Psoas muscle (tissue), 8 donors: Measurements from ENCODE around the gene HFM1. TPM values are rescaled to one million over a fixed set of nuclear protein-coding genes. Genes with fewer than 3 reads are reported as not detected.
"Not testable (repeated sequence)": the region's sequence is repeated elsewhere in the genome, so short reads cannot be mapped to it uniquely, and the experiment has no call there.

Experiments
- ATAC-seq, 4 donors: fragments of 200-7000 bp; cut with Tn5 transposase; one replicate each; pipeline ENCODE4 v1.9.1; 2020; ENCODE audit warnings: moderate library complexity in 3 of 4, mild to moderate bottlenecking in 2 of 4
- DNase-seq, 2 donors: peaks; one replicate each; pipeline ENCODE4 v3.0.0-alpha.2; 2020
- H3K27ac ChIP-seq: fragments of 200-600 bp; one replicate; pipeline ENCODE4 v1.8.0; 2022
- H3K27me3 ChIP-seq, 3 donors: fragments of 200-600 bp in 1 of 3; one replicate each; pipeline versions ENCODE4 v1.6.1 to v1.8.0; 2013 to 2022; ENCODE audit warnings: low read length in 2 of 3, mild to moderate bottlenecking in 2 of 3, moderate library complexity in 1 of 3; ENCODE audit not compliant: insufficient read depth in 3 of 3
- H3K36me3 ChIP-seq, 2 donors: fragments of 200-600 bp in 1 of 2; one replicate each; pipeline versions ENCODE4 v1.6.1 to v1.8.0; 2013 to 2022; ENCODE audit warnings: low read depth in 1 of 2, mild to moderate bottlenecking in 1 of 2, moderate library complexity in 1 of 2; ENCODE audit not compliant: insufficient read depth in 1 of 2
- H3K4me1 ChIP-seq: fragments of 200-600 bp; one replicate; pipeline ENCODE4 v1.8.0; 2022
- H3K4me3 ChIP-seq: fragments of 200-600 bp; one replicate; pipeline ENCODE4 v1.8.0; 2022; ENCODE audit warnings: mild to moderate bottlenecking
- H3K9me3 ChIP-seq: fragments of 200-600 bp; one replicate; pipeline ENCODE4 v1.8.0; 2022
- CTCF ChIP-seq: fragments of 200-600 bp; IDR thresholded peaks from one replicate; pipeline ENCODE4 v1.8.0; 2022; ENCODE audit warnings: antibody characterized with exemption
- WGBS, 3 donors: extraction: QIAGEN DNeasy Blood & Tissue Kit; methylation state at CpG; one replicate each; pipeline versions ENCODE4 v1.1.6 to v1.1.7; 2013; 5-methylcytosine and 5-hydroxymethylcytosine counted together
- intact Hi-C, 2 donors: fragments of 100-400 bp; cut with DNase I; formaldehyde crosslinking; loops; one replicate each; pipeline versions ENCODE4 v1.11.0 to v1.14.2; 2022
- polyA plus RNA-seq, 3 donors: library from polyadenylated mRNA; stranded (reverse); fragments of 200-250 nt; gene quantifications; one replicate each; pipeline ENCODE4 v1.2.3, GENCODE V29; 2013
- total RNA-seq, 4 donors: library from RNA; stranded (reverse); fragmentation: NEBNext Ultra II Directional in 2 of 4; extraction: Animal tissue kit (Norgen Biotek cat#: 25700) in 2 of 4; gene quantifications; one replicate each; pipeline versions ENCODE4 v1.2.1 to v1.2.4, GENCODE V29; 2021 to 2023
- donor health status: healthy with polysubstance abuse.
- donor health status: DM: no; HTN: no; CAD: no; lungs with moderate emphysema.
- donor health status: Bipolar disorder and iron deficiency.
- donor health status: healthy.
- donor health status: DM: yes; HTN: yes; CAD: no.
- donor health status: DM: no; HTN: no; CAD: no.
- donor health status: DM: no; HTN: no; CAD: no.
- donor health status: DM: yes; HTN: yes; CAD: no.

Gene HFM1
- total and polyA plus RNA-seq, 7 donors: 0.08 to 3.1 (median 1.3) TPM

GRCh38 chr1:91381844-91382243 lies 22.8 kb downstream of the HFM1 start:
- intact Hi-C loops: no loop called here
- WGBS, 3 donors: 77 to 88% (median 81%) methylated on average over 3 of the region's 3 CpGs
- no peaks in the 10 kb centered on the region for H3K27me3 ChIP-seq
- ATAC-seq: peak in 1 of 4 donors; percentile 25
- H3K9me3 ChIP-seq: no peaks in the 10 kb centered on the region
- H3K27ac ChIP-seq: no peak overlapping the region
- no peak for DNase-seq
- no peak for TF ChIP-seq CTCF
- H3K4me3 ChIP-seq: no peak overlapping the region
- no peaks in the 10 kb centered on the region for H3K4me1 ChIP-seq
- H3K36me3 ChIP-seq: no peaks in the 10 kb centered on the region

GRCh38 chr1:91374086-91374485 lies 30.6 kb downstream of the HFM1 start:
- DNase-seq: no peak
- Histone ChIP-seq H3K27ac (no peak overlapping the region), H3K9me3 (no peaks in the 10 kb centered on the region), H3K4me1 (no peaks in the 10 kb centered on the region), H3K27me3 (no peaks in the 10 kb centered on the region), H3K36me3 (peaks cover 0 to 28% of the 10 kb centered on the region in 2 donors), H3K4me3 (no peak overlapping the region)
- 29 to 63% (median 55%) methylated on average over 1 of the region's 1 CpG for WGBS, 3 donors
- intact Hi-C loops: no loop called here
- no peak for ATAC-seq
- TF ChIP-seq CTCF: no peak

- H3K4me1 ChIP-seq, H3K9me3 ChIP-seq, H3K4me3 ChIP-seq, intact Hi-C loops, H3K27ac ChIP-seq, DNase-seq, ATAC-seq, H3K27me3 ChIP-seq: not testable (repeated sequence)
- WGBS, 3 donors: 94 to 99% (median 98%) methylated on average over 3 of the region's 3 CpGs
- H3K36me3 ChIP-seq: peaks cover 0 to 31% of the 10 kb centered on the region in 2 donors
These were observed 32.4 kb downstream of the HFM1 start for GRCh38 chr1:91372230-91372629.

- peaks cover 6% of the 10 kb centered on the region for H3K9me3 ChIP-seq
- DNase-seq: no peak
- intact Hi-C loops: no loop called here
- H3K27me3 ChIP-seq: no peaks in the 10 kb centered on the region
- ATAC-seq: no peak
- no peaks in the 10 kb centered on the region for H3K4me1 ChIP-seq
- H3K36me3 ChIP-seq: peaks cover 0 to 15% of the 10 kb centered on the region in 2 donors
- 90 to 93% (median 92%) methylated on average over 2 of the region's 2 CpGs for WGBS, 3 donors
- no peak overlapping the region for H3K27ac ChIP-seq
- no peak for TF ChIP-seq CTCF
- H3K4me3 ChIP-seq: no peak overlapping the region
These were observed 55.1 kb downstream of the HFM1 start for GRCh38 chr1:91349524-91349923.

GRCh38 chr1:91346824-91347223 lies 57.8 kb downstream of the HFM1 start:
- Histone ChIP-seq H3K27me3 (no peaks in the 10 kb centered on the region), H3K36me3 (peaks cover 0 to 5% of the 10 kb centered on the region in 2 donors), H3K4me1 (no peaks in the 10 kb centered on the region), H3K9me3 (no peaks in the 10 kb centered on the region), H3K4me3 (no peak overlapping the region), H3K27ac (no peak overlapping the region)
- DNase-seq (no peak), ATAC-seq (no peak)
- 94 to 98% (median 97%) methylated on average over 3 of the region's 3 CpGs for WGBS, 3 donors
- intact Hi-C loops: no loop called here
- no peak for TF ChIP-seq CTCF
